ENCODE results near the gene PLA2G2F.
"Not testable (repeated sequence)": the region's sequence is repeated elsewhere in the genome, so short reads cannot be mapped to it uniquely, and the experiment has no call there.

Gene PLA2G2F

GRCh38 chr1:20115479-20115878 lies 23.6 kb upstream of the PLA2G2F start:
- DNase-seq, result no peak

GRCh38 chr1:20115916-20116315 lies 23.2 kb upstream of the PLA2G2F start:
- DNase-seq, result no peak

GRCh38 chr1:20117236-20117635 lies 21.9 kb upstream of the PLA2G2F start:
- DNase-seq, result no peak

GRCh38 chr1:20119347-20119746 lies 19.8 kb upstream of the PLA2G2F start, which contains the start of gene PLA2G2D:
TSS of gene PLA2G2D (minus strand) at chr1:20119536. CDS start at chr1:20119498, 38 bp downstream.
- no peak for DNase-seq

GRCh38 chr1:20120796-20121195 lies 18.3 kb upstream of the PLA2G2F start:
- no peak for DNase-seq

GRCh38 chr1:20123722-20124455 lies 15.2 kb upstream of the PLA2G2F start:
- DNase-seq, result no peak

- DNase-seq, result peak; percentile 42
These were observed 14.6 kb upstream of the PLA2G2F start for GRCh38 chr1:20124456-20125057.

GRCh38 chr1:20125100-20125499 lies 14.0 kb upstream of the PLA2G2F start:
- DNase-seq, result no peak

GRCh38 chr1:20126041-20126805 lies 12.9 kb upstream of the PLA2G2F start:
- DNase-seq, result peak; percentile 40

- DNase-seq, result no peak
These were observed 12.2 kb upstream of the PLA2G2F start for GRCh38 chr1:20126806-20127440.

- DNase-seq, result not testable (repeated sequence)
These were observed 8.6 kb upstream of the PLA2G2F start for GRCh38 chr1:20130518-20130917.

GRCh38 chr1:20134995-20135394 lies 4.1 kb upstream of the PLA2G2F start:
- DNase-seq, result no peak

GRCh38 chr1:20136249-20136648 lies 2.9 kb upstream of the PLA2G2F start:
- DNase-seq, result no peak

GRCh38 chr1:20137055-20137454 lies 2.1 kb upstream of the PLA2G2F start:
- no peak for DNase-seq

- DNase-seq, result no peak
These were observed 1.5 kb upstream of the PLA2G2F start for GRCh38 chr1:20137604-20138003.

GRCh38 chr1:20138346-20138745 lies 777 bp upstream of the PLA2G2F start:
- no peak for DNase-seq

GRCh38 chr1:20139776-20140612 lies 871 bp downstream of the PLA2G2F start:
- no peak for DNase-seq

- DNase-seq, result no peak
These were observed 1.9 kb downstream of the PLA2G2F start for GRCh38 chr1:20141001-20141400.

GRCh38 chr1:20141466-20141865 lies 2.3 kb downstream of the PLA2G2F start:
- DNase-seq, result no peak

- no peak for DNase-seq
These were observed 3.0 kb downstream of the PLA2G2F start for GRCh38 chr1:20142001-20142710.

GRCh38 chr1:20143318-20143717 lies 4.2 kb downstream of the PLA2G2F start:
- DNase-seq, result no peak

All from activated CD4-positive, alpha-beta T cell treated with anti-CD3 and anti-CD28 coated beads, Interleukin-10, Interleukin-2, amounts not matched to agents 100 ng/mL and 50 ng/mL, durations not matched to agents 16 hours and 8 hours (primary cell).